ENCODE results near the gene HOXC11.

DNA sequence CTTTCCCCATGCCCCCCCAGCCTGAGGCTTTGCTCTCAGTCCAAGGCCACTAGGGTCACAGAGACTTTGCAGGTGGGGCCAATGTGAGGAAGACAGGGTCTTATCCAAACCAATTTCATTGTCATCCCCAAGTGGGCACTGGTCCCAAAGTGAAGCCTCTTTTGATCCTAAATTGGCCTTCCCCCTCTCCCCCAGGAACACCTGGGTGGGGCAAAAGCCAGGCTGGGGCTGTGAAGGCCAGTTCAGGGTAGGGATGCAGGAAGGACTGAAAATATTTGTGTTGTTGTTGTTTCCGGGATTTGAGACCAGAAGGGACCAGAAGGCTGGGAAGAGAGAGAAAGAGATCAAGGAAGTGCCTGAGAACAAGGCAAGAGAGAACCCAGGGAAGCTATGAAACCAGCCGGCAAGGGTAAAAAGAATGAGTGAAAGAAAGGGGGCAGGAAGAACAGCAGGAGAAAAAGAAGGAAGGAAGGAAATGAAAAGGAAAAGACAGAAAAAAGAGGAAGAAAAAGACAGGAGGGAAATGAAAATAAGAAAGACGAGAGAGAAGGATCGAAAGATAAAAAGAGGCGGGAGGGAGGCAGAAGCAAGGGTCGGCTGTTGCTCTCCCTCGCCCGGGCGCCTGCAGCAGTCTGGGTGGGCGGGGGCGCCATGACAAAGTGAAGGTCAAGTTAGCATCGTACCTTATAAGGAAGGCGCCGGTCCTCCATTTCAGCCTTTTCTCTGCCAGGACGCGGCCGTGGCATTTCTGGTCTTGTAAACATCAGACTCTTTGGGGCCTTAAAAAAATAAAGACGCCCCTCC lies 7.4 kb upstream of the HOXC11 start:
- no peak for TF ChIP-seq CTCF (conservative IDR thresholded peaks at IDR 0.05; ENCODE audit: low read depth, low read length)
- no peak for TF ChIP-seq EZH2 (IDR thresholded peaks at IDR 0.05; ENCODE audit: borderline replicate concordance, low read depth, low read length, poor library complexity, severe bottlenecking)
